Right lobe of liver (tissue), 6 donors: ENCODE results near the gene VAV2. TPM values are rescaled to one million over a fixed set of nuclear protein-coding genes. Genes with fewer than 3 reads are reported as not detected.

Experiments
- ATAC-seq, 4 donors: fragments of 200-7000 bp; cut with Tn5 transposase; one replicate each; pipeline ENCODE4 v1.9.1; 2020; ENCODE audit warnings: mild to moderate bottlenecking in 4 of 4, moderate library complexity in 4 of 4
- DNase-seq, 3 donors: peaks; one replicate each; pipeline ENCODE4 v3.0.0-alpha.2; 2020
- H3K27ac ChIP-seq, 3 donors: fragments of 200-600 bp; one replicate each; pipeline ENCODE4 v1.8.0; 2022
- H3K27me3 ChIP-seq, 2 donors: fragments of 200-600 bp; one replicate each; pipeline ENCODE4 v1.8.0; 2022
- H3K36me3 ChIP-seq, 4 donors: fragments of 200-600 bp; sonication (generic) in 1 of 4; one replicate each; pipeline versions ENCODE4 v1.5.1 to v1.8.0; 2017 to 2022; ENCODE audit warnings: control low read depth in 1 of 4
- H3K4me1 ChIP-seq, 4 donors: fragments of 200-600 bp; sonication (generic) in 1 of 4; one replicate each; pipeline versions ENCODE4 v1.5.1 to v1.8.0; 2017 to 2022; ENCODE audit warnings: control low read depth in 1 of 4
- H3K4me3 ChIP-seq, 3 donors: fragments of 200-600 bp; one replicate each; pipeline ENCODE4 v1.8.0; 2022
- H3K9me3 ChIP-seq, 4 donors: fragments of 200-600 bp; sonication (generic) in 1 of 4; one replicate each; pipeline versions ENCODE4 v1.5.1 to v1.8.0; 2017 to 2022; ENCODE audit warnings: control low read depth in 1 of 4
- CTCF ChIP-seq, 4 donors: fragments of 200-600 bp in 3 of 4; fragments of 450-650 bp in 1 of 4; IDR thresholded peaks; one replicate each; pipeline versions ENCODE4 v1.5.1 to v1.8.0; 2016 to 2022; ENCODE audit warnings: antibody characterized with exemption in 4 of 4, mild to moderate bottlenecking in 2 of 4
- POLR2A ChIP-seq: fragments of 450-650 bp; IDR thresholded peaks from one replicate; pipeline ENCODE4 v1.6.1; 2017; ENCODE audit warnings: antibody characterized with exemption, mild to moderate bottlenecking
- WGBS: methylation state at CpG from one replicate; pipeline ENCODE4 v1.1.6; 2018; ENCODE audit warnings: low coverage, low lambda C conversion rate; ENCODE audit not compliant: insufficient coverage; ENCODE audit errors: missing lambda C conversion rate; 5-methylcytosine and 5-hydroxymethylcytosine counted together
- intact Hi-C, 2 donors: fragments of 100-400 bp; cut with DNase I; formaldehyde crosslinking; loops; one replicate each; pipeline versions ENCODE4 v1.11.2 to v1.14.1; 2022
- total RNA-seq, 6 experiments: library from RNA; depleted of rRNA in 2 of 6; stranded (reverse); fragments of >200 nt in 2 of 6; fragmentation: NEBNext Ultra II Directional in 3 of 6; extraction: Animal tissue kit (Norgen Biotek cat#: 25700) in 3 of 6; gene quantifications; one replicate each; pipeline versions ENCODE4 v1.1.0 to v1.2.4, GENCODE V29; 2016 to 2023
- donor health status: DM: no; HTN: yes; CAD: no.
- donor health status: DM: no; HTN: no; CAD: no.
- donor health status: DM: no; HTN: no; CAD: no.
- donor health status: DM: no; HTN: yes; CAD: no.
- donor health status: DM: no; HTN: yes; CAD: no.

Gene VAV2
- total RNA-seq, 6 experiments from 2014 or later = 30.1 to 44.3 (median 34.9) TPM

GRCh38 chr9:133935328-133936005, 56.7 kb downstream of the VAV2 start:
- intact Hi-C loops = no loop called here
- H3K27me3 ChIP-seq = no peaks in the 10 kb centered on the region
- H3K27ac ChIP-seq = peak overlapping the region; percentile 29 to 49 (median 47)
- H3K4me3 ChIP-seq = no peak overlapping the region
- no CpG with 5 or more reads among the region's 27 CpGs for WGBS
- no peaks in the 10 kb centered on the region for H3K9me3 ChIP-seq
- peak; percentile 75 to 88 (median 78) for ATAC-seq
- peaks cover 0 to 22% (median 11%) of the 10 kb centered on the region in 4 donors for H3K4me1 ChIP-seq
- peak; percentile 82 to 88 (median 85) for DNase-seq
- H3K36me3 ChIP-seq = peaks cover 0 to 4% (median 0%) of the 10 kb centered on the region in 4 donors
- TF ChIP-seq POLR2A (no peak), CTCF (IDR thresholded peaks at IDR 0.05) (peak in 3 of 4 donors; percentile 6 to 38 (median 37))

GRCh38 chr9:133934482-133935232, 57.5 kb downstream of the VAV2 start:
- Histone ChIP-seq H3K27me3 (no peaks in the 10 kb centered on the region), H3K36me3 (peaks cover 0 to 4% (median 0%) of the 10 kb centered on the region in 4 donors), H3K9me3 (no peaks in the 10 kb centered on the region), H3K27ac (no peak overlapping the region), H3K4me1 (peaks cover 0 to 22% (median 11%) of the 10 kb centered on the region in 4 donors), H3K4me3 (no peak overlapping the region)
- ATAC-seq = no peak
- 100% methylated on average over 2 of the region's 19 CpGs for WGBS
- no peak for TF ChIP-seq CTCF (IDR thresholded peaks at IDR 0.05)
- TF ChIP-seq POLR2A = no peak
- intact Hi-C loops = no loop called here
- no peak for DNase-seq

GRCh38 chr9:133933426-133934026, 58.6 kb downstream of the VAV2 start:
- Histone ChIP-seq H3K9me3 (no peaks in the 10 kb centered on the region), H3K4me1 (peaks cover 0 to 22% (median 11%) of the 10 kb centered on the region in 4 donors), H3K27ac (no peak overlapping the region), H3K36me3 (peaks cover 0 to 4% (median 0%) of the 10 kb centered on the region in 4 donors), H3K4me3 (no peak overlapping the region), H3K27me3 (no peaks in the 10 kb centered on the region)
- no peak for ATAC-seq
- no peak for DNase-seq
- intact Hi-C loops = no loop called here
- TF ChIP-seq POLR2A (no peak), CTCF (IDR thresholded peaks at IDR 0.05) (no peak)
- WGBS = 76% methylated on average over 6 of the region's 6 CpGs

GRCh38 chr9:133932633-133933032, 59.5 kb downstream of the VAV2 start:
- 29% methylated on average over 1 of the region's 9 CpGs for WGBS
- Histone ChIP-seq H3K27ac (peak overlapping the region in 1 of 3 donors; percentile 23), H3K36me3 (peaks cover 0 to 4% (median 0%) of the 10 kb centered on the region in 4 donors), H3K27me3 (no peaks in the 10 kb centered on the region), H3K4me3 (no peak overlapping the region), H3K4me1 (peaks cover 0 to 22% (median 11%) of the 10 kb centered on the region in 4 donors), H3K9me3 (no peaks in the 10 kb centered on the region)
- ATAC-seq (no peak), DNase-seq (no peak)
- intact Hi-C loops = no loop called here
- no peak for TF ChIP-seq POLR2A
